Type B pancreatic cell (in vitro differentiated cells): ENCODE data around the gene KIF16B. TPM values are rescaled to one million over a fixed set of nuclear protein-coding genes. Genes with fewer than 3 reads are reported as not detected.
"Not testable (repeated sequence)": the region's sequence is repeated elsewhere in the genome, so short reads cannot be mapped to it uniquely, and the experiment has no call there.

Source experiments
- DNase-seq: peaks from one replicate; pipeline ENCODE4 v3.0.0; 2021; ENCODE audit warnings: mixed read lengths; ENCODE audit not compliant: unreplicated experiment; ENCODE audit errors: extremely low spot score
- H3K27ac Mint-ChIP-seq: 2 replicates; pipeline ENCODE4 v1.8.0; 2021; ENCODE audit warnings: mild to moderate bottlenecking, mixed read lengths
- H3K27me3 Mint-ChIP-seq: 2 replicates; pipeline ENCODE4 v1.8.0; 2021; ENCODE audit warnings: mixed read lengths
- H3K36me3 Mint-ChIP-seq: 2 replicates; pipeline ENCODE4 v1.8.0; 2021; ENCODE audit warnings: mixed read lengths
- H3K4me1 Mint-ChIP-seq: one replicate; pipeline ENCODE4 v1.8.0; 2021; ENCODE audit warnings: mixed read lengths; ENCODE audit not compliant: unreplicated experiment
- H3K4me3 Mint-ChIP-seq: 2 replicates; pipeline ENCODE4 v1.8.0; 2021; ENCODE audit warnings: mild to moderate bottlenecking, mixed read lengths
- H3K9me3 Mint-ChIP-seq: 2 replicates; pipeline ENCODE4 v1.8.0; 2021; ENCODE audit warnings: mixed read lengths
- CTCF ChIP-seq: fragments of 200-600 bp; sonication (generic); conservative IDR thresholded peaks from 2 replicates; pipeline ENCODE4 v1.5.0; 2021; ENCODE audit warnings: antibody characterized with exemption, mild to moderate bottlenecking
- total RNA-seq: library from RNA; stranded (reverse); gene quantifications from 2 replicates; pipeline ENCODE4 v1.2.1, GENCODE V29; 2021; ENCODE audit warnings: low replicate concordance

KIF16B gene
- total RNA-seq, 1 donor from 2014 or later, result 10.3 TPM

- no peaks in the 10 kb centered on the region for H3K27me3 Mint-ChIP-seq
- H3K36me3 Mint-ChIP-seq, result no peaks in the 10 kb centered on the region
- no peak for TF ChIP-seq CTCF
- no peaks in the 10 kb centered on the region for H3K9me3 Mint-ChIP-seq
- H3K4me3 Mint-ChIP-seq, result no peak overlapping the region
- no peak for DNase-seq
- H3K27ac Mint-ChIP-seq, result no peak overlapping the region
- H3K4me1 Mint-ChIP-seq, result peaks cover 26% of the 10 kb centered on the region
Observed at GRCh38 chr20:16566080-16566479, 7.2 kb downstream of the KIF16B start.

GRCh38 chr20:16564079-16564478 lies 9.2 kb downstream of the KIF16B start:
- not testable (repeated sequence) for H3K4me3 Mint-ChIP-seq, DNase-seq, H3K27me3 Mint-ChIP-seq, H3K36me3 Mint-ChIP-seq, H3K27ac Mint-ChIP-seq, H3K9me3 Mint-ChIP-seq
- peaks cover 10% of the 10 kb centered on the region for H3K4me1 Mint-ChIP-seq

GRCh38 chr20:16563066-16563806 lies 10.0 kb downstream of the KIF16B start:
- H3K9me3 Mint-ChIP-seq, result no peaks in the 10 kb centered on the region
- DNase-seq, result no peak
- peaks cover 7% of the 10 kb centered on the region for H3K4me1 Mint-ChIP-seq
- no peak overlapping the region for H3K27ac Mint-ChIP-seq
- no peak for TF ChIP-seq CTCF
- H3K36me3 Mint-ChIP-seq, result no peaks in the 10 kb centered on the region
- H3K27me3 Mint-ChIP-seq, result no peaks in the 10 kb centered on the region
- H3K4me3 Mint-ChIP-seq, result no peak overlapping the region

- H3K4me1 Mint-ChIP-seq, result peaks cover 7% of the 10 kb centered on the region
- no peak for DNase-seq
- H3K36me3 Mint-ChIP-seq, result no peaks in the 10 kb centered on the region
- H3K27ac Mint-ChIP-seq, result no peak overlapping the region
- TF ChIP-seq CTCF, result no peak
- H3K9me3 Mint-ChIP-seq, result no peaks in the 10 kb centered on the region
- H3K27me3 Mint-ChIP-seq, result no peaks in the 10 kb centered on the region
- no peak overlapping the region for H3K4me3 Mint-ChIP-seq
Observed at GRCh38 chr20:16562259-16562658, 11.0 kb downstream of the KIF16B start.

- Mint-ChIP-seq H3K9me3 (no peaks in the 10 kb centered on the region), H3K4me3 (no peak overlapping the region), H3K27me3 (no peaks in the 10 kb centered on the region), H3K36me3 (no peaks in the 10 kb centered on the region), H3K4me1 (peaks cover 7% of the 10 kb centered on the region), H3K27ac (no peak overlapping the region)
- no peak for TF ChIP-seq CTCF
- no peak for DNase-seq
Observed at GRCh38 chr20:16560661-16561060, 12.6 kb downstream of the KIF16B start.

GRCh38 chr20:16560216-16560615 lies 13.0 kb downstream of the KIF16B start:
- H3K27ac Mint-ChIP-seq, result no peak overlapping the region
- no peaks in the 10 kb centered on the region for H3K27me3 Mint-ChIP-seq
- H3K36me3 Mint-ChIP-seq, result no peaks in the 10 kb centered on the region
- no peak for DNase-seq
- no peaks in the 10 kb centered on the region for H3K9me3 Mint-ChIP-seq
- H3K4me3 Mint-ChIP-seq, result no peak overlapping the region
- peaks cover 7% of the 10 kb centered on the region for H3K4me1 Mint-ChIP-seq
- no peak for TF ChIP-seq CTCF
